GM12872 (cell line): ENCODE data around the gene CD44.

ENCODE experiments used
- CTCF ChIP-seq: IDR thresholded peaks from 3 replicates; pipeline ENCODE4 v1.5.1; 2011; ENCODE audit warnings: low read depth, mild to moderate bottlenecking, low read length, moderate library complexity; ENCODE audit not compliant: insufficient read depth

CD44 gene

GRCh38 chr11:35155677-35156076 lies 16.7 kb downstream of the CD44 start:
- no peak for TF ChIP-seq CTCF

- no peak for TF ChIP-seq CTCF
Observed at GRCh38 chr11:35157814-35158700, 19.1 kb downstream of the CD44 start.

- TF ChIP-seq CTCF: no peak
Observed at GRCh38 chr11:35158701-35159510, 19.9 kb downstream of the CD44 start.

GRCh38 chr11:35160246-35160824 lies 21.4 kb downstream of the CD44 start:
- no peak for TF ChIP-seq CTCF

- no peak for TF ChIP-seq CTCF
Observed at GRCh38 chr11:35160902-35161597, 22.1 kb downstream of the CD44 start.

GRCh38 chr11:35162745-35163144 lies 23.8 kb downstream of the CD44 start:
- no peak for TF ChIP-seq CTCF
